SU-DHL-6 (cell line): Measurements from ENCODE around the gene FAM9B.

Experiments
- EZH2phosphoT487 ChIP-seq: fragments of 200-600 bp; sonication (generic), shearing (Covaris generic); conservative IDR thresholded peaks from 2 replicates; pipeline ENCODE4 v1.6.1; 2018; ENCODE audit warnings: mild to moderate bottlenecking, antibody characterized with exemption, low read length, moderate library complexity, mixed read lengths
- TF ChIP-seq, protein P1 (sequence below): fragments of 200-600 bp; sonication (generic); IDR thresholded peaks from one replicate; pipeline ENCODE4 v1.5.1; 2017; ENCODE audit warnings: antibody characterized with exemption, mild to moderate bottlenecking, low read length, moderate library complexity; ENCODE audit not compliant: insufficient read depth, poor library complexity, severe bottlenecking

DNA sequence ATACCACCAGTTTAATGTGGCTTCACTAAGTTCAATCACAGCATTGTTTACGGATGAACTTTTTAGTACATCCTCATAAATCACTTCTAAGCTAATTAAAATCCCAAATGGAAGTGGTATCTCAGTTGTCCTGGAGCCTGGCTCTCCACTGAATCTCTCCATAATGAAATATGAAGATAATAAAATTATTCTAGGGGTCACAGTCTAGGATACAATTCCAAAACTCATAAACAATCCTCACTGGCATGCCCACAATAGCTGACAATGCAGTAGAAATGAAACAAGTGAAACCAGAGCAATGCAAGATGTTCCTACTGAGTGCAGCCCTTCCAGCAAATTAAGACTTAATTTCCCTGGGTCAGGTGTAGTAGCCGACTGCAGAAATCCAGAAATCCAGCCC, 47.3 kb upstream of the FAM9B start:
- TF ChIP-seq, protein P1, sequence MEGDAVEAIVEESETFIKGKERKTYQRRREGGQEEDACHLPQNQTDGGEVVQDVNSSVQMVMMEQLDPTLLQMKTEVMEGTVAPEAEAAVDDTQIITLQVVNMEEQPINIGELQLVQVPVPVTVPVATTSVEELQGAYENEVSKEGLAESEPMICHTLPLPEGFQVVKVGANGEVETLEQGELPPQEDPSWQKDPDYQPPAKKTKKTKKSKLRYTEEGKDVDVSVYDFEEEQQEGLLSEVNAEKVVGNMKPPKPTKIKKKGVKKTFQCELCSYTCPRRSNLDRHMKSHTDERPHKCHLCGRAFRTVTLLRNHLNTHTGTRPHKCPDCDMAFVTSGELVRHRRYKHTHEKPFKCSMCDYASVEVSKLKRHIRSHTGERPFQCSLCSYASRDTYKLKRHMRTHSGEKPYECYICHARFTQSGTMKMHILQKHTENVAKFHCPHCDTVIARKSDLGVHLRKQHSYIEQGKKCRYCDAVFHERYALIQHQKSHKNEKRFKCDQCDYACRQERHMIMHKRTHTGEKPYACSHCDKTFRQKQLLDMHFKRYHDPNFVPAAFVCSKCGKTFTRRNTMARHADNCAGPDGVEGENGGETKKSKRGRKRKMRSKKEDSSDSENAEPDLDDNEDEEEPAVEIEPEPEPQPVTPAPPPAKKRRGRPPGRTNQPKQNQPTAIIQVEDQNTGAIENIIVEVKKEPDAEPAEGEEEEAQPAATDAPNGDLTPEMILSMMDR: no peak
- no peak for TF ChIP-seq EZH2phosphoT487
